GM23338 (cell line): ENCODE measurements around the gene MXRA8. TPM values are rescaled to one million over a fixed set of nuclear protein-coding genes. Genes with fewer than 3 reads are reported as not detected.
A peak's percentile ranks its signal among the peaks of the same experiment; 100 is the strongest.

ENCODE experiments used
- ATAC-seq: fragments of 200-7000 bp; cut with Tn5 transposase; 3 replicates; pipeline ENCODE4 v1.9.1; 2020
- DNase-seq: peaks from one replicate; pipeline ENCODE4 v3.0.0-alpha.2; 2015; ENCODE audit warnings: low spot score
- H2AFZ ChIP-seq: fragments of 200-600 bp; sonication (generic); 2 replicates; pipeline ENCODE4 v1.8.0; 2016; ENCODE audit warnings: antibody characterized with exemption, mild to moderate bottlenecking, moderate library complexity
- H3F3A ChIP-seq: fragments of 200-600 bp; sonication (generic); replicated peaks from 2 replicates; pipeline ENCODE4 v1.8.0; 2017; ENCODE audit warnings: antibody characterized with exemption, mixed run types, low read depth
- H3K27ac ChIP-seq: fragments of 200-600 bp; sonication (generic); 2 replicates; pipeline ENCODE4 v1.6.1; 2016; ENCODE audit warnings: low read depth
- H3K27me3 ChIP-seq: fragments of 200-600 bp; sonication (generic); 2 replicates; pipeline ENCODE4 v1.8.0; 2016; ENCODE audit warnings: mild to moderate bottlenecking, mixed run types, moderate library complexity; ENCODE audit not compliant: insufficient read depth
- H3K36me3 ChIP-seq: fragments of 200-600 bp; sonication (generic); 2 replicates; pipeline ENCODE4 v1.8.0; 2016; ENCODE audit warnings: mild to moderate bottlenecking; ENCODE audit not compliant: insufficient read depth
- H3K4me1 ChIP-seq: fragments of 200-600 bp; sonication (generic); 2 replicates; pipeline ENCODE4 v1.8.0; 2016; ENCODE audit warnings: mild to moderate bottlenecking, moderate library complexity; ENCODE audit not compliant: insufficient read depth
- H3K4me2 ChIP-seq: fragments of 200-600 bp; sonication (generic); 2 replicates; pipeline ENCODE4 v1.7.1; 2017; ENCODE audit warnings: mixed run types
- H3K4me3 ChIP-seq: fragments of 200-600 bp; sonication (generic); 2 replicates; pipeline ENCODE4 v1.6.1; 2016; ENCODE audit warnings: mixed run types
- H3K79me2 ChIP-seq: fragments of 200-600 bp; sonication (generic); replicated peaks from 2 replicates; pipeline ENCODE4 v1.8.0; 2017; ENCODE audit warnings: mild to moderate bottlenecking; ENCODE audit not compliant: insufficient read depth
- H3K9me2 ChIP-seq: fragments of 200-600 bp; sonication (generic); 2 replicates; pipeline ENCODE4 v1.8.0; 2017; ENCODE audit not compliant: insufficient read depth
- H4K20me1 ChIP-seq: fragments of 200-600 bp; sonication (generic); replicated peaks from 2 replicates; pipeline ENCODE4 v1.8.0; 2017; ENCODE audit warnings: mild to moderate bottlenecking; ENCODE audit not compliant: insufficient read depth
- H3K27ac Mint-ChIP-seq: 2 replicates; pipeline ENCODE4 v1.8.0; 2020; ENCODE audit warnings: inconsistent platforms, mild to moderate bottlenecking, moderate library complexity, mixed read lengths
- H3K27me3 Mint-ChIP-seq: 3 replicates; pipeline ENCODE4 v1.8.0; 2022; ENCODE audit warnings: low read depth, mild to moderate bottlenecking, moderate library complexity, mixed read lengths, inconsistent platforms; ENCODE audit not compliant: insufficient read depth, poor library complexity
- H3K36me3 Mint-ChIP-seq: 3 replicates; pipeline ENCODE4 v1.8.0; 2021; ENCODE audit warnings: low read depth, mild to moderate bottlenecking, inconsistent platforms, moderate library complexity, mixed read lengths
- H3K4me1 Mint-ChIP-seq: 3 replicates; pipeline ENCODE4 v1.8.0; 2020; ENCODE audit warnings: mild to moderate bottlenecking, inconsistent platforms, mixed read lengths
- H3K4me3 Mint-ChIP-seq: 3 replicates; pipeline ENCODE4 v1.8.0; 2021; ENCODE audit warnings: moderate library complexity, mild to moderate bottlenecking, inconsistent platforms, mixed read lengths
- H3K9me3 Mint-ChIP-seq: 3 replicates; pipeline ENCODE4 v1.8.0; 2020; ENCODE audit warnings: moderate library complexity, mild to moderate bottlenecking, inconsistent platforms, mixed read lengths
- CREB1 ChIP-seq: fragments of 250-450 bp; sonication (Bioruptor Pico); IDR thresholded peaks from 2 replicates; pipeline ENCODE4 v1.5.0; 2020; ENCODE audit warnings: low read depth, mild to moderate bottlenecking, moderate library complexity
- EZH2 ChIP-seq: fragments of 200-600 bp; sonication (generic); IDR thresholded peaks from one replicate; pipeline ENCODE4 v1.8.0; 2017; ENCODE audit warnings: antibody characterized with exemption, mild to moderate bottlenecking, low read depth; ENCODE audit not compliant: unreplicated experiment
- EZH2phosphoT487 ChIP-seq: fragments of 200-600 bp; sonication (generic); IDR thresholded peaks from one replicate; pipeline ENCODE4 v1.8.1; 2018; ENCODE audit warnings: antibody characterized with exemption; ENCODE audit not compliant: unreplicated experiment
- JUNB ChIP-seq: IDR thresholded peaks from one replicate; pipeline ENCODE4 v1.6.1; 2016; ENCODE audit warnings: antibody characterized with exemption; ENCODE audit not compliant: unreplicated experiment
- NANOG ChIP-seq: IDR thresholded peaks from 2 replicates; pipeline ENCODE4 v1.6.1; 2016; ENCODE audit warnings: antibody characterized with exemption, borderline replicate concordance
- POLR2AphosphoS5 ChIP-seq: IDR thresholded peaks from 2 replicates; pipeline ENCODE4 v1.6.1; 2016; ENCODE audit warnings: antibody characterized with exemption, low read depth
- STAT1 ChIP-seq: IDR thresholded peaks from one replicate; pipeline ENCODE4 v1.6.1; 2016; ENCODE audit warnings: antibody characterized with exemption; ENCODE audit not compliant: unreplicated experiment
- ZNF114 ChIP-seq: fragments of 250-450 bp; sonication (Bioruptor Pico); IDR thresholded peaks from 2 replicates; pipeline ENCODE4 v1.5.0; 2020; ENCODE audit warnings: mild to moderate bottlenecking, moderate library complexity
- ZNF331 ChIP-seq: fragments of 250-450 bp; sonication (Bioruptor Pico); IDR thresholded peaks from 2 replicates; pipeline ENCODE4 v1.5.0; 2020; ENCODE audit warnings: low read depth, mild to moderate bottlenecking, moderate library complexity
- polyA plus RNA-seq: library from polyadenylated mRNA; unstranded; fragments of >200 nt; fragmentation: Nextera tagmentation; extraction: Ambion mirVana; gene quantifications from 2 replicates; pipeline ENCODE4 v1.2.1, GENCODE V29; 2016
- total RNA-seq: library from RNA; depleted of rRNA; stranded (reverse); fragments of >200 nt; shearing (Covaris generic); gene quantifications from 2 replicates; pipeline ENCODE4 v1.2.3, GENCODE V29; 2014
- TF ChIP-seq, protein P1 (sequence below): fragments of 250-450 bp; sonication (Bioruptor Pico); IDR thresholded peaks from 2 replicates; pipeline ENCODE4 v1.5.0; 2020; ENCODE audit warnings: mild to moderate bottlenecking, moderate library complexity
- TF ChIP-seq, protein P2 (sequence below), 2 experiments: fragments of 200-600 bp in 1 of 2; sonication (generic) in 1 of 2; conservative IDR thresholded peaks; 2 replicates each; pipeline versions ENCODE4 v1.5.1 to v1.6.1; 2016 to 2017; ENCODE audit warnings: antibody characterized with exemption in 2 of 2, low read depth in 2 of 2, mild to moderate bottlenecking in 2 of 2, moderate library complexity in 1 of 2
- TF ChIP-seq, protein P3 (sequence below): IDR thresholded peaks from one replicate; pipeline ENCODE4 v1.6.1; 2018; ENCODE audit warnings: antibody characterized with exemption; ENCODE audit not compliant: unreplicated experiment
- TF ChIP-seq, protein P4 (sequence below): IDR thresholded peaks from 2 replicates; pipeline ENCODE4 v1.6.1; 2016; ENCODE audit warnings: antibody characterized with exemption

The MXRA8 gene
- total and polyA plus RNA-seq, 2 experiments from 2014 or later = 9.1 to 17.2 TPM

DNA sequence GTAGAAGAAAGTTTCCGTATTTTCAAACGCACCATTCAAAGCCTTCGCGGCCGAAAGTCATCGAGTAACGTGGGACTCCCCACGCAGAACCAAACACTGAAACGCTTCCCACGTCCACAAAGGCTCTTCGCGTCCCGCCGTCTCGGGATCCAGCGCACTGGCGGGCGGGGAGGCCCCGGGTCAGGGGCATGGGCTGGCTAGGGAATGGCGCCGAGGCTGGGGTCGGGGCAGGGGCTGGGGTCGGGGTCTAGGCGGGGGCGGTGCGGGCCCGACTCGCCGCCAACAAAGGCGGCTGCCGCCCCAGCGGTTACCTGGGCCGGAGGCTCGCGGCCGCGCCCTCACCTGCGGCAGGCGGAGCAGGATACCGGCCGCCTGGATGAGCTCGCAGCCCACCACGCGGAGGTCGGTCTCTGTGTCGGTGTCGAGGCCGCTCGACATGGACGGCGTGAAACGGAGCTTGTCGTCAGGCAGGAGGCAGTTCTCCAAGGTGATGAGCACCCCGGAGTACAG is 40.4 kb upstream of the MXRA8 start:
- peak overlapping the region; percentile 81 for H3K27ac Mint-ChIP-seq
- peaks cover 80% of the 10 kb centered on the region for H3K36me3 Mint-ChIP-seq
- TF ChIP-seq, protein P1, sequence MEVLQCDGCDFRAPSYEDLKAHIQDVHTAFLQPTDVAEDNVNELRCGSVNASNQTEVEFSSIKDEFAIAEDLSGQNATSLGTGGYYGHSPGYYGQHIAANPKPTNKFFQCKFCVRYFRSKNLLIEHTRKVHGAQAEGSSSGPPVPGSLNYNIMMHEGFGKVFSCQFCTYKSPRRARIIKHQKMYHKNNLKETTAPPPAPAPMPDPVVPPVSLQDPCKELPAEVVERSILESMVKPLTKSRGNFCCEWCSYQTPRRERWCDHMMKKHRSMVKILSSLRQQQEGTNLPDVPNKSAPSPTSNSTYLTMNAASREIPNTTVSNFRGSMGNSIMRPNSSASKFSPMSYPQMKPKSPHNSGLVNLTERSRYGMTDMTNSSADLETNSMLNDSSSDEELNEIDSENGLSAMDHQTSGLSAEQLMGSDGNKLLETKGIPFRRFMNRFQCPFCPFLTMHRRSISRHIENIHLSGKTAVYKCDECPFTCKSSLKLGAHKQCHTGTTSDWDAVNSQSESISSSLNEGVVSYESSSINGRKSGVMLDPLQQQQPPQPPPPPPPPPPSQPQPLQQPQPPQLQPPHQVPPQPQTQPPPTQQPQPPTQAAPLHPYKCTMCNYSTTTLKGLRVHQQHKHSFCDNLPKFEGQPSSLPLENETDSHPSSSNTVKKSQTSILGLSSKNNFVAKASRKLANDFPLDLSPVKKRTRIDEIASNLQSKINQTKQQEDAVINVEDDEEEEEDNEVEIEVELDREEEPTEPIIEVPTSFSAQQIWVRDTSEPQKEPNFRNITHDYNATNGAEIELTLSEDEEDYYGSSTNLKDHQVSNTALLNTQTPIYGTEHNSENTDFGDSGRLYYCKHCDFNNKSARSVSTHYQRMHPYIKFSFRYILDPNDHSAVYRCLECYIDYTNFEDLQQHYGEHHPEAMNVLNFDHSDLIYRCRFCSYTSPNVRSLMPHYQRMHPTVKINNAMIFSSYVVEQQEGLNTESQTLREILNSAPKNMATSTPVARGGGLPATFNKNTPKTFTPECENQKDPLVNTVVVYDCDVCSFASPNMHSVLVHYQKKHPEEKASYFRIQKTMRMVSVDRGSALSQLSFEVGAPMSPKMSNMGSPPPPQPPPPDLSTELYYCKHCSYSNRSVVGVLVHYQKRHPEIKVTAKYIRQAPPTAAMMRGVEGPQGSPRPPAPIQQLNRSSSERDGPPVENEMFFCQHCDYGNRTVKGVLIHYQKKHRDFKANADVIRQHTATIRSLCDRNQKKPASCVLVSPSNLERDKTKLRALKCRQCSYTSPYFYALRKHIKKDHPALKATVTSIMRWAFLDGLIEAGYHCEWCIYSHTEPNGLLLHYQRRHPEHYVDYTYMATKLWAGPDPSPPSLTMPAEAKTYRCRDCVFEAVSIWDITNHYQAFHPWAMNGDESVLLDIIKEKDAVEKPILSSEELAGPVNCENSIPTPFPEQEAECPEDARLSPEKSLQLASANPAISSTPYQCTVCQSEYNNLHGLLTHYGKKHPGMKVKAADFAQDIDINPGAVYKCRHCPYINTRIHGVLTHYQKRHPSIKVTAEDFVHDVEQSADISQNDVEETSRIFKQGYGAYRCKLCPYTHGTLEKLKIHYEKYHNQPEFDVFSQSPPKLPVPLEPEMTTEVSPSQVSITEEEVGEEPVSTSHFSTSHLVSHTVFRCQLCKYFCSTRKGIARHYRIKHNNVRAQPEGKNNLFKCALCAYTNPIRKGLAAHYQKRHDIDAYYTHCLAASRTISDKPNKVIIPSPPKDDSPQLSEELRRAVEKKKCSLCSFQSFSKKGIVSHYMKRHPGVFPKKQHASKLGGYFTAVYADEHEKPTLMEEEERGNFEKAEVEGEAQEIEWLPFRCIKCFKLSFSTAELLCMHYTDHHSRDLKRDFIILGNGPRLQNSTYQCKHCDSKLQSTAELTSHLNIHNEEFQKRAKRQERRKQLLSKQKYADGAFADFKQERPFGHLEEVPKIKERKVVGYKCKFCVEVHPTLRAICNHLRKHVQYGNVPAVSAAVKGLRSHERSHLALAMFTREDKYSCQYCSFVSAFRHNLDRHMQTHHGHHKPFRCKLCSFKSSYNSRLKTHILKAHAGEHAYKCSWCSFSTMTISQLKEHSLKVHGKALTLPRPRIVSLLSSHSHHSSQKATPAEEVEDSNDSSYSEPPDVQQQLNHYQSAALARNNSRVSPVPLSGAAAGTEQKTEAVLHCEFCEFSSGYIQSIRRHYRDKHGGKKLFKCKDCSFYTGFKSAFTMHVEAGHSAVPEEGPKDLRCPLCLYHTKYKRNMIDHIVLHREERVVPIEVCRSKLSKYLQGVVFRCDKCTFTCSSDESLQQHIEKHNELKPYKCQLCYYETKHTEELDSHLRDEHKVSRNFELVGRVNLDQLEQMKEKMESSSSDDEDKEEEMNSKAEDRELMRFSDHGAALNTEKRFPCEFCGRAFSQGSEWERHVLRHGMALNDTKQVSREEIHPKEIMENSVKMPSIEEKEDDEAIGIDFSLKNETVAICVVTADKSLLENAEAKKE = no peak
- TF ChIP-seq, protein P2, sequence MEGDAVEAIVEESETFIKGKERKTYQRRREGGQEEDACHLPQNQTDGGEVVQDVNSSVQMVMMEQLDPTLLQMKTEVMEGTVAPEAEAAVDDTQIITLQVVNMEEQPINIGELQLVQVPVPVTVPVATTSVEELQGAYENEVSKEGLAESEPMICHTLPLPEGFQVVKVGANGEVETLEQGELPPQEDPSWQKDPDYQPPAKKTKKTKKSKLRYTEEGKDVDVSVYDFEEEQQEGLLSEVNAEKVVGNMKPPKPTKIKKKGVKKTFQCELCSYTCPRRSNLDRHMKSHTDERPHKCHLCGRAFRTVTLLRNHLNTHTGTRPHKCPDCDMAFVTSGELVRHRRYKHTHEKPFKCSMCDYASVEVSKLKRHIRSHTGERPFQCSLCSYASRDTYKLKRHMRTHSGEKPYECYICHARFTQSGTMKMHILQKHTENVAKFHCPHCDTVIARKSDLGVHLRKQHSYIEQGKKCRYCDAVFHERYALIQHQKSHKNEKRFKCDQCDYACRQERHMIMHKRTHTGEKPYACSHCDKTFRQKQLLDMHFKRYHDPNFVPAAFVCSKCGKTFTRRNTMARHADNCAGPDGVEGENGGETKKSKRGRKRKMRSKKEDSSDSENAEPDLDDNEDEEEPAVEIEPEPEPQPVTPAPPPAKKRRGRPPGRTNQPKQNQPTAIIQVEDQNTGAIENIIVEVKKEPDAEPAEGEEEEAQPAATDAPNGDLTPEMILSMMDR (conservative IDR thresholded peaks at IDR 0.05; ENCODE audit: low read depth in 2 of 2) = no peak
- TF ChIP-seq ZNF331 (CRISPR knock-in tag) (no peak), ZNF114 (CRISPR knock-in tag) (no peak), EZH2phosphoT487 (no peak), NANOG (no peak), STAT1 (no peak), EZH2 (no peak), JUNB (no peak), POLR2AphosphoS5 (no peak), CREB1 (CRISPR knock-in tag) (no peak)
- TF ChIP-seq, protein P3, sequence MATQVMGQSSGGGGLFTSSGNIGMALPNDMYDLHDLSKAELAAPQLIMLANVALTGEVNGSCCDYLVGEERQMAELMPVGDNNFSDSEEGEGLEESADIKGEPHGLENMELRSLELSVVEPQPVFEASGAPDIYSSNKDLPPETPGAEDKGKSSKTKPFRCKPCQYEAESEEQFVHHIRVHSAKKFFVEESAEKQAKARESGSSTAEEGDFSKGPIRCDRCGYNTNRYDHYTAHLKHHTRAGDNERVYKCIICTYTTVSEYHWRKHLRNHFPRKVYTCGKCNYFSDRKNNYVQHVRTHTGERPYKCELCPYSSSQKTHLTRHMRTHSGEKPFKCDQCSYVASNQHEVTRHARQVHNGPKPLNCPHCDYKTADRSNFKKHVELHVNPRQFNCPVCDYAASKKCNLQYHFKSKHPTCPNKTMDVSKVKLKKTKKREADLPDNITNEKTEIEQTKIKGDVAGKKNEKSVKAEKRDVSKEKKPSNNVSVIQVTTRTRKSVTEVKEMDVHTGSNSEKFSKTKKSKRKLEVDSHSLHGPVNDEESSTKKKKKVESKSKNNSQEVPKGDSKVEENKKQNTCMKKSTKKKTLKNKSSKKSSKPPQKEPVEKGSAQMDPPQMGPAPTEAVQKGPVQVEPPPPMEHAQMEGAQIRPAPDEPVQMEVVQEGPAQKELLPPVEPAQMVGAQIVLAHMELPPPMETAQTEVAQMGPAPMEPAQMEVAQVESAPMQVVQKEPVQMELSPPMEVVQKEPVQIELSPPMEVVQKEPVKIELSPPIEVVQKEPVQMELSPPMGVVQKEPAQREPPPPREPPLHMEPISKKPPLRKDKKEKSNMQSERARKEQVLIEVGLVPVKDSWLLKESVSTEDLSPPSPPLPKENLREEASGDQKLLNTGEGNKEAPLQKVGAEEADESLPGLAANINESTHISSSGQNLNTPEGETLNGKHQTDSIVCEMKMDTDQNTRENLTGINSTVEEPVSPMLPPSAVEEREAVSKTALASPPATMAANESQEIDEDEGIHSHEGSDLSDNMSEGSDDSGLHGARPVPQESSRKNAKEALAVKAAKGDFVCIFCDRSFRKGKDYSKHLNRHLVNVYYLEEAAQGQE = no peak
- TF ChIP-seq, protein P4, sequence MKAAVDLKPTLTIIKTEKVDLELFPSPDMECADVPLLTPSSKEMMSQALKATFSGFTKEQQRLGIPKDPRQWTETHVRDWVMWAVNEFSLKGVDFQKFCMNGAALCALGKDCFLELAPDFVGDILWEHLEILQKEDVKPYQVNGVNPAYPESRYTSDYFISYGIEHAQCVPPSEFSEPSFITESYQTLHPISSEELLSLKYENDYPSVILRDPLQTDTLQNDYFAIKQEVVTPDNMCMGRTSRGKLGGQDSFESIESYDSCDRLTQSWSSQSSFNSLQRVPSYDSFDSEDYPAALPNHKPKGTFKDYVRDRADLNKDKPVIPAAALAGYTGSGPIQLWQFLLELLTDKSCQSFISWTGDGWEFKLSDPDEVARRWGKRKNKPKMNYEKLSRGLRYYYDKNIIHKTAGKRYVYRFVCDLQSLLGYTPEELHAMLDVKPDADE = no peak
- H3K4me1 Mint-ChIP-seq = peaks cover 32% of the 10 kb centered on the region
- Histone ChIP-seq H3K36me3 (peaks cover 50% of the 10 kb centered on the region), H2AFZ (no peak overlapping the region), H3K79me2 (peaks cover 63% of the 10 kb centered on the region), H3K4me3 (peak overlapping the region; percentile 97), H3K9me2 (no peaks in the 10 kb centered on the region), H3K4me2 (peak overlapping the region; percentile 96), H3K4me1 (peaks cover 14% of the 10 kb centered on the region; the same call in 1 of the 2 replicates), H3K27ac (peak overlapping the region; percentile 66; the same call in 1 of the 2 replicates), H3K27me3 (no peaks in the 10 kb centered on the region), H3F3A (peaks cover 58% of the 10 kb centered on the region), H4K20me1 (peaks cover 41% of the 10 kb centered on the region)
- H3K4me3 Mint-ChIP-seq = peak overlapping the region; percentile 96
- H3K9me3 Mint-ChIP-seq = no peaks in the 10 kb centered on the region; the same call in 2 of the 3 replicates
- DNase-seq = no peak
- ATAC-seq = peak; percentile 8
- peaks cover 24% of the 10 kb centered on the region for H3K27me3 Mint-ChIP-seq
